GM21717 (cell line): ENCODE data around the gene TTC33.
A peak's percentile ranks its signal among the peaks of the same experiment; 100 is the strongest.

Experiments
- ATAC-seq: cut with Tn5 transposase; IDR thresholded peaks from one replicate; pipeline ENCODE4 v1.9.1; 2021; ENCODE audit warnings: mild to moderate bottlenecking, moderate library complexity; ENCODE audit not compliant: unreplicated experiment

TTC33 gene

GRCh38 chr5:40780858-40781257, 25.1 kb upstream of the TTC33 start:
- ATAC-seq: no peak

- ATAC-seq: no peak
These were observed 24.4 kb upstream of the TTC33 start for GRCh38 chr5:40780199-40780598.

GRCh38 chr5:40779561-40779960, 23.8 kb upstream of the TTC33 start:
- ATAC-seq: no peak

GRCh38 chr5:40778133-40778532, 22.4 kb upstream of the TTC33 start:
- ATAC-seq: no peak

GRCh38 chr5:40776658-40776977, 20.9 kb upstream of the TTC33 start:
- ATAC-seq: no peak

- ATAC-seq: no peak
These were observed 20.3 kb upstream of the TTC33 start for GRCh38 chr5:40775846-40776657.

GRCh38 chr5:40775085-40775845, 19.5 kb upstream of the TTC33 start:
- no peak for ATAC-seq

GRCh38 chr5:40774623-40775022, 18.9 kb upstream of the TTC33 start:
- no peak for ATAC-seq

- no peak for ATAC-seq
These were observed 15.0 kb upstream of the TTC33 start for GRCh38 chr5:40770764-40771163.

- ATAC-seq: no peak
These were observed 6.9 kb upstream of the TTC33 start for GRCh38 chr5:40762705-40763104.

GRCh38 chr5:40757400-40757799, 1.6 kb upstream of the TTC33 start:
- no peak for ATAC-seq

- peak; percentile 86 for ATAC-seq
These were observed 711 bp downstream of the TTC33 start for GRCh38 chr5:40755093-40755406.

- peak; percentile 22 for ATAC-seq
These were observed 1.2 kb downstream of the TTC33 start for GRCh38 chr5:40754381-40755092.

- ATAC-seq: no peak
These were observed 9.1 kb downstream of the TTC33 start for GRCh38 chr5:40746703-40747102.

GRCh38 chr5:40743771-40744170, 12.0 kb downstream of the TTC33 start:
- no peak for ATAC-seq

GRCh38 chr5:40738502-40738901, 17.3 kb downstream of the TTC33 start:
- no peak for ATAC-seq

- peak; percentile 75 for ATAC-seq
These were observed 19.5 kb downstream of the TTC33 start for GRCh38 chr5:40736103-40736875.

GRCh38 chr5:40735609-40736008, 20.2 kb downstream of the TTC33 start:
- ATAC-seq: no peak

- no peak for ATAC-seq
These were observed 20.8 kb downstream of the TTC33 start for GRCh38 chr5:40734986-40735385.

GRCh38 chr5:40733879-40734563, 21.7 kb downstream of the TTC33 start:
- no peak for ATAC-seq

GRCh38 chr5:40733434-40733833, 22.3 kb downstream of the TTC33 start:
- ATAC-seq: no peak
